HL-60 (cell line): ENCODE results near the gene APBB2.

Experiments
- POLR2AphosphoS5 ChIP-seq: IDR thresholded peaks from 2 replicates; pipeline ENCODE4 v1.6.1; 2012; ENCODE audit warnings: low read depth
- REST ChIP-seq: IDR thresholded peaks from 2 replicates; pipeline ENCODE4 v1.6.1; 2012; ENCODE audit warnings: low read depth; ENCODE audit not compliant: insufficient replicate concordance
- TF ChIP-seq, protein P1 (sequence below): IDR thresholded peaks from one replicate; pipeline ENCODE4 v1.5.1; 2011; ENCODE audit warnings: low read length, control low read depth, inconsistent platforms; ENCODE audit not compliant: insufficient read depth

- TF ChIP-seq, protein P1, sequence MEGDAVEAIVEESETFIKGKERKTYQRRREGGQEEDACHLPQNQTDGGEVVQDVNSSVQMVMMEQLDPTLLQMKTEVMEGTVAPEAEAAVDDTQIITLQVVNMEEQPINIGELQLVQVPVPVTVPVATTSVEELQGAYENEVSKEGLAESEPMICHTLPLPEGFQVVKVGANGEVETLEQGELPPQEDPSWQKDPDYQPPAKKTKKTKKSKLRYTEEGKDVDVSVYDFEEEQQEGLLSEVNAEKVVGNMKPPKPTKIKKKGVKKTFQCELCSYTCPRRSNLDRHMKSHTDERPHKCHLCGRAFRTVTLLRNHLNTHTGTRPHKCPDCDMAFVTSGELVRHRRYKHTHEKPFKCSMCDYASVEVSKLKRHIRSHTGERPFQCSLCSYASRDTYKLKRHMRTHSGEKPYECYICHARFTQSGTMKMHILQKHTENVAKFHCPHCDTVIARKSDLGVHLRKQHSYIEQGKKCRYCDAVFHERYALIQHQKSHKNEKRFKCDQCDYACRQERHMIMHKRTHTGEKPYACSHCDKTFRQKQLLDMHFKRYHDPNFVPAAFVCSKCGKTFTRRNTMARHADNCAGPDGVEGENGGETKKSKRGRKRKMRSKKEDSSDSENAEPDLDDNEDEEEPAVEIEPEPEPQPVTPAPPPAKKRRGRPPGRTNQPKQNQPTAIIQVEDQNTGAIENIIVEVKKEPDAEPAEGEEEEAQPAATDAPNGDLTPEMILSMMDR = no peak
- TF ChIP-seq POLR2AphosphoS5 (no peak), REST (no peak)
Measured at GRCh38 chr4:41189666-41190065, 24.7 kb downstream of the APBB2 start.
